Middle frontal gyrus (tissue), 1 donor: ENCODE data around the gene DYNC1I1.

Experiments
- DNase-seq: peaks from one replicate; pipeline ENCODE4 v3.0.0-alpha.2; 2015; ENCODE audit warnings: low spot score; ENCODE audit errors: extremely low spot score

The DYNC1I1 gene

DNA sequence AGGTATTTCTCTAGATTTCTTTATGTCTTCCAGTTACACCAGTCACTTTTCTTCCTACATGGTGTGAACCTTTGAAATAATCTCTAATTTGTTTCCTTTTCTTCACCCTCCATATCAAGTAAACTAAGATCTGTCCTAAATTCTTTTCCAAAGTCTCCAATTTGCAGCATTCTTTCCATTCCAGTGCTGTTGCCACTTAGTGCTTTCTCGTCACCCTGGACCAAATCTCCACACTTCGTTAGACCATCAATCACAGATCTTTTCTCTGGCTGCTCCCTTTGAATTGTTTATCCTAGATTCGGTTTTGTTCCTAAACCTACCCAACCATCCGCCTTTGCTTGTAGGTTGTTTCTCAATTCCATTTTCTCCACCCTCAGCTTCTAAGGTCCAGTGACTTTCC, 74.7 kb downstream of the DYNC1I1 start:
- DNase-seq = no peak

GRCh38 chr7:95859429-95859828, 87.1 kb downstream of the DYNC1I1 start:
- no peak for DNase-seq

DNA sequence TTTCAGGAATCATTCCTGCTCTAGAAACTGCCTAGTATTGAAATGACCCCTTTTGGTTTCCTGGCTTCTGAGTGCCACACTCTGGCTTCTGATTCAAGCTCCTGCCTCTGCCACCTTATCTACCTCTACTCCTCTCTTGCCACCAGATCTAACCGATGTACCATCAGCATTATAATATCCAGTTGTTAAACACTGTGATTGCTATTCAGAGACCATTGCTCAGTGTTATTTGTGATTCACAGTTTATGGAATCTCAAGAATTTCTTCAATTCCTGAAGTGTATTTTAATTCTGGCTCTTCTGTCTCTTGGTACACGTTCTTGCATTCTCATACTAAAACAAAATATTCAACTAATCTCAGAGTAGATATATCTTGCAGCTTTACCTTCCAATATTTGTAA, 88.7 kb downstream of the DYNC1I1 start:
- DNase-seq = no peak

DNA sequence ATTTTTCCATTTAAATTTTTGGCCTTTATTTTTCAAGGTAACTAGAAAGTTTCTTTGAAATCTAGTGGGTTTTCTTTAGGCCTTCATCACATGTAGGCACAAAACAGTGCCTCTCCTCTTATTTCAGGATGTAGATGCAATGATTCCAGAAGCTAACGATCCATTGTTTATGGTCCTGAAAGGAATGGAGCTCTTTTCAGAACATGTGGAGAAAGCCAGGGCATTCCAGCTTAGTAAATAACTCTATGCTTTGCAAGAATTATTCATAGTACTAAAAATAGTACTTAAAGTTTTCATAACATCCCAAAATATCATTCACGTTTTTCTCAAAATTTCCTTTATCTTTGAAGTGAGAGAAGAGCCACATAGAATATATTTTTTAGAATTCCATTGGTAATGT, 91.3 kb downstream of the DYNC1I1 start:
- DNase-seq = no peak

- no peak for DNase-seq
These were observed 93.5 kb downstream of the DYNC1I1 start for GRCh38 chr7:95865716-95866371.

- no peak for DNase-seq
These were observed 95.0 kb downstream of the DYNC1I1 start for GRCh38 chr7:95867309-95867708.

DNA sequence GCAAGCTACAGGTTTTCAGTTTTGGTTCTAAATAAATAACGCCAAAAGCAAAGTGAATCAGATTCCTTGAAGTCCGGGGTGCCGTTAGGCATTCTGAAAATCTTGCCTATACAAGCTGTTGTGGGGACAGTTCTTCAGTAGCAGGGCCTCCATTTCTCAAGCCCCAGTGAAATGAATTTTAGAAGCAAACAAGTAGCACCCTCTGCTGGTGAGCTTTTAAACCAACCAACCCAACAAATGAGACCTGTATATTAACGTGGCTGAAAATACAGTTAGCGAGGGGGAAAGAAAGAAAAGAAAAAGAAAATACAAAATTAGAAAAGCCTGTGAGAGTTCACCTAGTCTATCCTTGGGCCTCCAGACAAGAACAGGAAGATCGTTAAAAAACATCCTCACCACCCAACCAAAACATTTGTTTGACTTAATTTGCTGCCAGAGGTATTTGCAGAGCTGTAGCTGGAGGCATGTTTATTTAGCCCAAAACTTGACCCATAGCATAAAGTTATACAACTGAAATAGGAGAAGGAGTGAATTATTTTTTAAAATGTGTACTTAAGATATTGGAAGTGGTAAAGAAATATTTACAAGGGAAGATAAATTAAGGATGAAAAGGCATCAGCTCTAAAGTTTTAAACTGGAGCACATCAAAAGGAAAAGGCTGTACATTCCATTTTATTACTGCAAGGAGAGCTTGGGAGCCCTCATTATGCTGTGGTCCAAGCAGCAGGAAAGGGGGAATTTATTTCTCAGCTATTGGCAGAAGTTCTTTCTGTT, 98.9 kb downstream of the DYNC1I1 start:
- peak; percentile 29 for DNase-seq

GRCh38 chr7:95871896-95872295, 99.5 kb downstream of the DYNC1I1 start:
- DNase-seq = no peak

DNA sequence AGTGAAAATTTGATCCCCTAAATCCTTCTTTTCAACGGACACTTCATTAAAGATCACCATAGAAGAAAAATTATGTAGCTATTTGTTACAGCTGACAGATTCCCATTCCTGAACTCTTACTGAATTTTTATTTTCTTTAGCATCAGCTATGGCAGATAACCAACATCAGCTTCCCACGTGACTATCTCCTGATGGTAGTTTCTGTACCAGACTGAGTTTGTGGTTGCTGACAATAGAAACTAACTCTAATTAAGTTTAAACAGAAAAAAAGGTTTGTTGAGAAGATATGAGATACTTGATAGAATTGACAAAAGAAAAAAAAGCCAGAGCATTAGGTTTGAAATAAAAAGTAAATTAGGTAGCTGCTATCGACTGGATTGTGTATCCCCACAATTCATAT, 101.8 kb downstream of the DYNC1I1 start:
- DNase-seq = no peak

GRCh38 chr7:95874541-95875265, 102.3 kb downstream of the DYNC1I1 start:
- DNase-seq = no peak

DNA sequence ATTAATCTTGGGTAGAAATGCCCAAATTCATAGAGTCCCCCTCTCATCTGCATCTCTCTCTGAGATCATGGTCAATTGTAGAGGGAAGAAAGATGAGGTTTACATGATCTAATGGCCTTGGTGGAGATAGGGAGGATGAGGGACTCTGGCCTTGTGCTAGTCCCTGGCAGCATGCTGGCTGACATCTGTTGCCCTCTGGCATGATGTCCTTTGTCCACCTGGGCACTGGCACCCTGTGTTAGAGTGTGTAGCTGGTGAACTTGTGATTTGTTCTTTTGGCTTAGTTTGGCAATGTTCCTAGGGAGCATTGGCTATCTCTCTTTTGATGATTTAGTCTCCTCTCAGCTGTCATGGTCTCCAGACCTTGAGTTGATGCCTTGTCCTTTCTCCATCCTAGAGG, 103.2 kb downstream of the DYNC1I1 start:
- DNase-seq = no peak

DNA sequence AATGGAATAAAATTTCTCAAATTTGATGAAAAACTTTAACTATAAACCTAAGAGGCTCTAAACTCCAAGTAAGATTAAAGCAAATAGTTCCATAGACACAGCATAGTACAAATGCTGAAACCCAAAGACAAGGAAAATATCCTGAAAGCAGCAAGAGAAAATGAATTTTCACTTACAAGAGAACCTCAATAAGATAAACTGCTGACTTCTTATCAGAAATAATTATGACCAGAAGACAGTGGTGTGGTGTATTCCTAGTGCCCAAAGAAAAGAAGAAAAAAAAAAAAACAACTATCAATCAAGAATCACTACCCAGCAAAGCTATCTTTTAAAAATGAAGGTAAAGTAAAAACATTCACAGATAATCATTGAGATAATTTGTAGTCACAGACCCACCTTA, 106.3 kb downstream of the DYNC1I1 start:
- DNase-seq = no peak

DNA sequence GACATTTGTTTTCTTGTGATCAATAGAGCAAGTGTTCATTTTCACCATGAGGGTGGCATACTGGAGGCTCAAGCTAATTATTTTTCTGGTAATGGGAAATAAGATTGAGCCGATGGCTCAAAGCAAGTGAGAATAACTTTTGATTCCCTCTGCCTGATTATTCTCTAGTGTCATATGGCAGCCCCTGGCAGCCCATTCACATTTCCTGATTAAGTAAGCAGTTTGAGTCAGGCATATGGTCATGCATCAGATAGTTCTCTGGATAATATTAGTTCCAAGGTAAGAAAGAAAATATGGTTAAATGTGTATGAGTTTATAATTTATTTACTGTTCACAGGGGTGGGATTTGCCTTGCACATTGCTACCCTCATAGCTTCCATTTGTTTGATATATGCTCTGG, 109.2 kb downstream of the DYNC1I1 start:
- no peak for DNase-seq

- DNase-seq = no peak
These were observed 110.9 kb downstream of the DYNC1I1 start for GRCh38 chr7:95883217-95883616.

- DNase-seq = no peak
These were observed 114.2 kb downstream of the DYNC1I1 start for GRCh38 chr7:95886501-95887090.

DNA sequence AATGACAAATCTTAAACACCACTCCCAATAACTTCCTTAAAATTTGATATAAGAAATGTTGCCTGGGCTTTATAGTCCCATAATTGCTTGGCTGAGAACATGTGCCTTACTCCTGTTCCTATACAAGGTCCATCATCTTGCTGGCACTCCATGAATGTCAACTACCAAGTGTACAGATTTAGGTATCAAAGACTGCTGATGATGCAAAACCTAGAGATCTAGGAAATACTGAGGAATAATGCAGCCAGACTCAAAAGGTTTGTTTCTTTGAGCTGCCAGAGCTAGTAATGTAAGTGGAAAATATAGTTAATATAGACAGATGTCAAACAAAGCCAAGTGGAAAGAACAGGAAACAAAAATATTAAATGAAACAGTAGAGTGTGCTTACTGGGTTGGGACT, 121.1 kb downstream of the DYNC1I1 start:
- no peak for DNase-seq

GRCh38 chr7:95897557-95898251, 125.3 kb downstream of the DYNC1I1 start:
- no peak for DNase-seq

DNA sequence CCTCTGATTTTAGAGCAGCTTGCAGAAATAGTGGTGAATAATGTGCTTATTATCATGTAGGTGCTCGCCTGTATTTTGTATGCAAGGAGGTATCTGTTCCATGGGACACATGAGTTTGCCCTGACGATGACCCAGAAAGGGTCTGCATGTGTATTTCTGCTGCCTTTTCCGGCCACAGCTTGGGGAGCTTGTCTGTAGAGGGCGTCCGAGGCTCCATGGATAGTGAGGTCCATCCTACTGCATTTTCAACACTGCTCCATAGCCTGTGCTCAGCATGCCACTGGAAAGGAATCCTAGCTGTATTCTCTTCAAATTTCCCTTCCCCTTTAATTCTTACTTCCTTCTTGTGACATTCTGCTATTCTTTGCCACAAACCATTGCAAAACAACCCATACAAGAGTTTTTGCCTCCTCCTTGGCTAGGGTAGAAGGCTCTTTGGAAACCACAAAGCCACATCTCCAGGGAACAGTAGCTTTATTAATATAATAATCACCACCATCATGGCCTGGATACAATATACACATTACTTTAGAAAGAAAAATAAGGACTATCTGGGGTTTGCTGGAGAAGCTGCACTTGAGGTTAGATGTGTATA, 127.7 kb downstream of the DYNC1I1 start:
- DNase-seq = no peak

DNA sequence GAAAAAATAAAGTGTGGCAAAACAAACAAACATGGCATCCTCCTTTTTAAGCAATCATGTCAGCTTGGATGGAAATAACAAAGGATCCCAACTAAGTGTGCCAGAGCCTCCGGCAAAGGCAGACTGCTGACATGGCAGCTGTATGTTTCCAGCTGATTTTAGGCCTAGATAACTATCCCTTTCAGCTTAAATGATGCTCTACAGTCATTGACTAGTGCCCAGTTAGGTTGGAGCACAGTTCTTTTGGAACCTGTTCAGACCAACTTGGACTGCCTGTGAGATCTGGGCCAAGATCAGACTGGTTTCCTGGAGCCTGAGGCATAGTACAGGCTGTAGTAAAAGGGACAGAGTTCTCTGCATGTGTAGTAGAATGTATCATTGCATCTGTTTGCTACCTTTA, 128.7 kb downstream of the DYNC1I1 start:
- no peak for DNase-seq

DNA sequence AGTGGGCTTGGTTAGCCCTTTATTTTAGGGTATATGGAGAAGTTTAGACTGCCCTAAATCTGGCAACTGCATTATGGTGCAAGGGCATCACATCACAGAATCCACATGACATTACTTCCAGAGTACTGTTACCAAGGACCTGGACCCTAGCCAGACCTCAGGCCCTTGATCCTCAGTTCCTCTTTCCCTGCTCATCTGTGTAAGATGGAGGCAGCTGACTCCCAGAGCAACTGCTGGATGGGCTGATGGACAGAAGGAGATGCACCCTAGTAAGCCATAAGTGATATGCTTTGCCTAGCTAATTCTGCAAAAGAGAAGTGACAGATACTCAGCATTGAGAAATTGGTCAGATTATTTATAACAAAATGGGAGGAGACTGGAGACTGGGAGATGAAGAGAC, 131.7 kb downstream of the DYNC1I1 start:
- DNase-seq = no peak

- no peak for DNase-seq
These were observed 132.8 kb downstream of the DYNC1I1 start for GRCh38 chr7:95905167-95905566.
